Retinal pigment epithelial cell (primary cell): ENCODE data around the gene DLL3.
A peak's percentile ranks its signal among the peaks of the same experiment; 100 is the strongest.
"Not testable (repeated sequence)": the region's sequence is repeated elsewhere in the genome, so short reads cannot be mapped to it uniquely, and the experiment has no call there.

Experiments used
- DNase-seq: peaks from one replicate; pipeline ENCODE4 v3.0.0-alpha.2; 2010; ENCODE audit warnings: low read depth
- H3K4me3 ChIP-seq: 2 replicates; pipeline ENCODE4 v1.5.1; 2011; ENCODE audit warnings: mild to moderate bottlenecking, low read length, control low read depth, moderate library complexity
- CTCF ChIP-seq: conservative IDR thresholded peaks from 2 replicates; pipeline ENCODE4 v1.5.1; 2011; ENCODE audit warnings: low read depth, low read length, control low read depth, inconsistent platforms

The DLL3 gene

GRCh38 chr19:39498798-39499642, at the start of gene DLL3:
Gene DLL3 (plus strand): TSS chr19:39498947. CDS start chr19:39498975, 28 bp downstream.
- peak within 1 kb of the TSS; percentile 20 for H3K4me3 ChIP-seq

GRCh38 chr19:39449116-39449797, 49.5 kb upstream of the DLL3 start:
- no peak overlapping the region for H3K4me3 ChIP-seq
- DNase-seq = no peak
- no peak for TF ChIP-seq CTCF

More at GRCh38 chr19:39498798-39499642, at the start of gene DLL3:
- no peak for TF ChIP-seq CTCF
- DNase-seq = no peak

- not testable (repeated sequence) for H3K4me3 ChIP-seq, DNase-seq
Measured at GRCh38 chr19:39451257-39451656, 47.5 kb upstream of the DLL3 start.

GRCh38 chr19:39463403-39463802, 35.3 kb upstream of the DLL3 start:
- H3K4me3 ChIP-seq = no peak overlapping the region
- no peak for TF ChIP-seq CTCF

GRCh38 chr19:39465956-39466747, 32.6 kb upstream of the DLL3 start:
- no peak for DNase-seq
- no peak for TF ChIP-seq CTCF
- H3K4me3 ChIP-seq = no peak overlapping the region

More at GRCh38 chr19:39463403-39463802, 35.3 kb upstream of the DLL3 start:
- DNase-seq = no peak

- no peak overlapping the region for H3K4me3 ChIP-seq
- no peak for TF ChIP-seq CTCF
Measured at GRCh38 chr19:39467941-39468340, 30.8 kb upstream of the DLL3 start.

GRCh38 chr19:39469036-39469435, 29.7 kb upstream of the DLL3 start:
- DNase-seq = no peak
- no peak for TF ChIP-seq CTCF
- H3K4me3 ChIP-seq = no peak overlapping the region

More at GRCh38 chr19:39467941-39468340, 30.8 kb upstream of the DLL3 start:
- DNase-seq = no peak
